ENCODE data around the gene ARHGAP22. TPM values are rescaled to one million over a fixed set of nuclear protein-coding genes. Genes with fewer than 3 reads are reported as not detected.

ARHGAP22 gene
- total RNA-seq, 6 donors from 2014 or later: 1.4 to 25.1 (median 7.1) TPM

DNA sequence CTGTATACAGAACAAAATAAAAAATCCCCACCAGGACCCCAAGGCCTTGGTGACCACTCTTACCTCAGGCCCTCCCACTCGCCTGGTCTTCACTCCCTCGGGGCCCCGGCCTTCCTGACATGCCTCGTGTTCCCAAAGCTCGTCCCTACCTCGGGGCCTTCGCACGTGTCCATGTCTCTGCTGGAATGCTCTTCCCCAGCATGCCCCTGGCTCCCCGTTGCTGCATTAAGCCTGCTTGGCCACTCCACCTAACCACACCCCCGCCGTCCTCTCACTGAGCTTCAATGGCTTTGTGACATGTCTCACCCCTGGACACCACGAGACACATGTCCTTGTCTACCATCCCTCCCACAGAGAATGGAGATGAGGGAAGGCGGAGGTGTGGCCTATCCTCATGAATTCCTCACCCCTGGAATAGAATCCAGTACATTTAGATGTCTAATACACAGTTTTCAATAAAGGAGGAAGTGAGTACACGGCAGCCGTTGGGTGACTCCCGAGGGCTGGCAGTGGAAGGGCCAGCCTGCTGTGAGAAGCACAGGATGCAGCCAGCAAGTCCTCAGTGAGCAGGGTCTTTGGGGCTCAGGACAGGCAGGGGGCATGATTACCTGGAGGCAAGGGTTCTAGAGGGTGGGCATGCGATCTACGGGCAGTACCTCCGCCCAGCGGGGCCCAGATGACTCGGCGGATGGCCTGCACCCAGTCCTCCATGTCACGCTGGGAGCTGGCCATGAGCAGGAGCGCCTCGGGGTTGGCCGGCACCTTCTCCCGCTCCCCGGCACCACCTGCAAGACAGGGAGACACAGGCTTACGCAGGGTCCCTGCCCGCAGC is 125.7 kb downstream of the ARHGAP22 start:
- no peak for ATAC-seq (ENCODE audit: low FRiP score in 2 of 2)
- H3K9me3 ChIP-seq: no peaks in the 10 kb centered on the region
- H3K27me3 ChIP-seq: no peaks in the 10 kb centered on the region
- H3K27ac ChIP-seq: no peak overlapping the region
- H3K36me3 ChIP-seq: no peaks in the 10 kb centered on the region
- no peak overlapping the region for H3K4me3 ChIP-seq
- 80 to 84% methylated on average over 24 to 29 of the region's 30 CpGs for WGBS, 2 donors
- H3K4me1 ChIP-seq: no peaks in the 10 kb centered on the region
- no peak for TF ChIP-seq EP300 (IDR thresholded peaks at IDR 0.05)
- TF ChIP-seq POLR2AphosphoS5 (IDR thresholded peaks at IDR 0.05): no peak
- no peak for TF ChIP-seq POLR2A (IDR thresholded peaks at IDR 0.05)
- TF ChIP-seq, protein P1, sequence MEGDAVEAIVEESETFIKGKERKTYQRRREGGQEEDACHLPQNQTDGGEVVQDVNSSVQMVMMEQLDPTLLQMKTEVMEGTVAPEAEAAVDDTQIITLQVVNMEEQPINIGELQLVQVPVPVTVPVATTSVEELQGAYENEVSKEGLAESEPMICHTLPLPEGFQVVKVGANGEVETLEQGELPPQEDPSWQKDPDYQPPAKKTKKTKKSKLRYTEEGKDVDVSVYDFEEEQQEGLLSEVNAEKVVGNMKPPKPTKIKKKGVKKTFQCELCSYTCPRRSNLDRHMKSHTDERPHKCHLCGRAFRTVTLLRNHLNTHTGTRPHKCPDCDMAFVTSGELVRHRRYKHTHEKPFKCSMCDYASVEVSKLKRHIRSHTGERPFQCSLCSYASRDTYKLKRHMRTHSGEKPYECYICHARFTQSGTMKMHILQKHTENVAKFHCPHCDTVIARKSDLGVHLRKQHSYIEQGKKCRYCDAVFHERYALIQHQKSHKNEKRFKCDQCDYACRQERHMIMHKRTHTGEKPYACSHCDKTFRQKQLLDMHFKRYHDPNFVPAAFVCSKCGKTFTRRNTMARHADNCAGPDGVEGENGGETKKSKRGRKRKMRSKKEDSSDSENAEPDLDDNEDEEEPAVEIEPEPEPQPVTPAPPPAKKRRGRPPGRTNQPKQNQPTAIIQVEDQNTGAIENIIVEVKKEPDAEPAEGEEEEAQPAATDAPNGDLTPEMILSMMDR (IDR thresholded peaks at IDR 0.05): no peak
- peak in 1 of 2 donors; percentile 75 for DNase-seq

GRCh38 chr10:48478469-48478868 is 126.4 kb downstream of the ARHGAP22 start:
- no peak for TF ChIP-seq POLR2AphosphoS5 (IDR thresholded peaks at IDR 0.05)
- TF ChIP-seq EP300 (IDR thresholded peaks at IDR 0.05): no peak
- TF ChIP-seq POLR2A (IDR thresholded peaks at IDR 0.05): no peak
- TF ChIP-seq, protein P1 (IDR thresholded peaks at IDR 0.05): no peak
- Histone ChIP-seq H3K4me3 (no peak overlapping the region), H3K36me3 (no peaks in the 10 kb centered on the region), H3K9me3 (no peaks in the 10 kb centered on the region), H3K4me1 (no peaks in the 10 kb centered on the region), H3K27me3 (no peaks in the 10 kb centered on the region), H3K27ac (no peak overlapping the region)
- no peak for DNase-seq
- ATAC-seq (ENCODE audit: low FRiP score in 2 of 2): no peak
- WGBS, 2 donors: 92% methylated on average over 5 of the region's 5 CpGs; no CpG with 5 or more reads in 1 of the 2 donors

- DNase-seq (no peak), ATAC-seq (ENCODE audit: low FRiP score in 2 of 2) (no peak)
- no peak for TF ChIP-seq POLR2AphosphoS5 (IDR thresholded peaks at IDR 0.05)
- TF ChIP-seq, protein P1 (IDR thresholded peaks at IDR 0.05): no peak
- no peak for TF ChIP-seq POLR2A (IDR thresholded peaks at IDR 0.05)
- no peak for TF ChIP-seq EP300 (IDR thresholded peaks at IDR 0.05)
- Histone ChIP-seq H3K27me3 (no peaks in the 10 kb centered on the region), H3K4me1 (no peaks in the 10 kb centered on the region), H3K27ac (no peak overlapping the region), H3K4me3 (no peak overlapping the region), H3K9me3 (no peaks in the 10 kb centered on the region), H3K36me3 (no peaks in the 10 kb centered on the region)
- 84 to 94% methylated on average over 4 of the region's 4 CpGs for WGBS, 2 donors
These were observed 127.3 kb downstream of the ARHGAP22 start for GRCh38 chr10:48477616-48478015.

- Histone ChIP-seq H3K36me3 (no peaks in the 10 kb centered on the region), H3K27ac (no peak overlapping the region), H3K27me3 (no peaks in the 10 kb centered on the region), H3K4me1 (no peaks in the 10 kb centered on the region), H3K9me3 (no peaks in the 10 kb centered on the region), H3K4me3 (no peak overlapping the region)
- DNase-seq (no peak), ATAC-seq (ENCODE audit: low FRiP score in 2 of 2) (no peak)
- TF ChIP-seq, protein P1 (IDR thresholded peaks at IDR 0.05): no peak
- TF ChIP-seq POLR2A (IDR thresholded peaks at IDR 0.05) (no peak), EP300 (IDR thresholded peaks at IDR 0.05) (no peak), POLR2AphosphoS5 (IDR thresholded peaks at IDR 0.05) (no peak)
These were observed 127.7 kb downstream of the ARHGAP22 start for GRCh38 chr10:48477141-48477540.

Data from upper lobe of left lung (tissue), 6 donors.